GM19455 (cell line): ENCODE results near the gene SH2D6.
"Not testable (repeated sequence)": the region's sequence is repeated elsewhere in the genome, so short reads cannot be mapped to it uniquely, and the experiment has no call there.

ENCODE experiments used
- ATAC-seq: cut with Tn5 transposase; IDR thresholded peaks from one replicate; pipeline ENCODE4 v1.9.1; 2021; ENCODE audit not compliant: unreplicated experiment

SH2D6 gene

GRCh38 chr2:85468096-85468703 lies 49.7 kb downstream of the SH2D6 start:
- no peak for ATAC-seq

DNA sequence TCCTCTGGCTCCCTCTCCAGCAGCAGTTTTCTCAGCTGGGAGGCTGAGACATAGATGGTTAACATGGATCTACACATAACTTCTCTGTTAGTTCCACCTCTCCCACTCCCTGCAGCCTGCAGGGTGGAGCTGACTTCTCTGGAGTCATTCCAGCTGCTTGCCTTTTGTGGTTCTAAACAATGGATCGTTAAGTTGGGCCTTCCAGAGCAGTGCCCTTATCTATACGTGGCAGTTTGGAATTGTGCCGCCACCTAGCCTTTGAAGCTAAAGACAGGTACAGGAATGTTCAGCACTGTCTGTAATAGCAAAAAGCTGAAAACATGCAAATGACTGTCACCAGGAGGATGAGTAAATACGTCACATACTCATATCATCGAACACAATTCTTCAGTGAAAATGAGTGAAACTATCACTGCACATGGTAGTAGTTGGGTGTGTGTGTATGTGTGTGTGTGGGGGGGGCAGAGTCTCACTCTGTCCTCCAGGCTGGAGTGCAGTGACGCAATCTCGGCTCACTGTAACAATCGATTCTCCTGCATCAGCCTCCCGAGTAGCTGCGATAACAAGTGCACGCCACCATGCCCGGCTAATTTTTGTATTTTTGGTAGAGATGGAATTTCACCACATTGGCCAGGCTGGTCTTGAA lies 50.3 kb downstream of the SH2D6 start:
- ATAC-seq = no peak

- no peak for ATAC-seq
Observed at GRCh38 chr2:85470850-85471800, 52.6 kb downstream of the SH2D6 start.

DNA sequence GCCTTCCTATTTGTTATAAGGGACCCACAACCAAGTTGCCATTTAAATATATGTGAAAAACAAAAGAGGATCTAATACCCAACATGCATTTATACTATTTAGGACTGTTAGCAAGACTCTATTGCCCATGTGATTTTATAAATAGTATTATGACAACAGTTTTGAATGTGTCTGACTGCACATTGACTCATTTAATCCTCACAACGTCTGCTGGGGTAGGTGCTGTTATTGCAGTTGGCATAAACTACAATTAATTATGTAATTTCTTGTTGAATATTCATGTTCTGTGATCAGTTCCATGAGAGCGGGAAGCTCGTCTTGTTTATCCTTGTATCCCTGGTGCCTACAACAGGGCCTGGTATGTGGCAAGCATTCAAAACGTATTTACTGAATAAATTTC lies 53.7 kb downstream of the SH2D6 start:
- no peak for ATAC-seq

- no peak for ATAC-seq
Observed at GRCh38 chr2:85475799-85476490, 57.4 kb downstream of the SH2D6 start.

- no peak for ATAC-seq
Observed at GRCh38 chr2:85476624-85477023, 58.1 kb downstream of the SH2D6 start.

DNA sequence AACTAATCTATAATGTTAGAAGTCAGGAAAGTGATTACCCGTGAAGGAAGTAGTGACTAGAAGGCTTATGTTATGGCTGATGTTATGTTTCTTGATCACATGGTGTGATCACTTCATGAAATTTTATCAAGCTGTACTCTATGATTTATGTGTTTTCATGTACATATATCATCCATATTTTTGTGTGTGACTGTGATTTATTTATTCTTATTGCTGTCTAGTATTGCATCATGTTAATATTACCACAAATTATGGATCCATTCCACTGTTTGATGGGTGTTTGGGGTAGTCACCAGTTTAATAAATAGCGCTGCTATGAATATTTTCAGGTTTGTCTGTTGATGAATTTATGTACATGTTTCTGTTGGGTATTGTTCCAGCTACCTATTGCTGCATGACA lies 59.4 kb downstream of the SH2D6 start:
- ATAC-seq = no peak

- ATAC-seq = no peak
Observed at GRCh38 chr2:85481818-85482777, 63.6 kb downstream of the SH2D6 start.

DNA sequence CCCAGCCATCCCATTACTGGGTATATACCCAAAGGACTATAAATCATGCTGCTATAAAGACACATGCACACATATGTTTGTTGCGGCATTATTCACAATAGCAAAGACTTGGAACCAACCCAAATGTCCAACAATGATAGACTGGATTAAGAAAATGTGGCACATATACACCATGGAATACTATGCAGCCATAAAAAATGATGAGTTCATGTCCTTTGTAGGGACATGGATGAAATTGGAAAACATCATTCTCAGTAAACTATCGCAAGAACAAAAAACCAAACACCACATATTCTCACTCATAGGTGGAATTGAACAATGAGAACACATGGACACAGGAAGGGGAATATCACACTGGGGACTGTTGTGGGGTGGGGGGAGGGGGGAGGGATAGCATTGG lies 66.1 kb downstream of the SH2D6 start:
- ATAC-seq = not testable (repeated sequence)

- no peak for ATAC-seq
Observed at GRCh38 chr2:85485815-85486214, 67.3 kb downstream of the SH2D6 start.
